Suprapubic skin (tissue), 4 donors: ENCODE measurements around the gene OSCP1. TPM values are rescaled to one million over a fixed set of nuclear protein-coding genes. Genes with fewer than 3 reads are reported as not detected.
A peak's percentile ranks its signal among the peaks of the same experiment; 100 is the strongest.

Source experiments
- DNase-seq, 2 donors: peaks; one replicate each; pipeline ENCODE4 v3.0.0-alpha.2; 2019; ENCODE audit warnings: low spot score in 2 of 2
- H3K27ac ChIP-seq: fragments of 200-600 bp; sonication (generic); one replicate; pipeline ENCODE4 v1.5.1; 2019
- H3K27me3 ChIP-seq: fragments of 200-600 bp; sonication (generic); one replicate; pipeline ENCODE4 v1.5.1; 2019
- H3K36me3 ChIP-seq: fragments of 200-600 bp; sonication (generic); one replicate; pipeline ENCODE4 v1.5.1; 2019
- H3K4me1 ChIP-seq: fragments of 200-600 bp; sonication (generic); one replicate; pipeline ENCODE4 v1.5.1; 2019
- H3K4me3 ChIP-seq: fragments of 200-600 bp; sonication (generic); one replicate; pipeline ENCODE4 v1.5.1; 2019; ENCODE audit warnings: mild to moderate bottlenecking
- H3K9me3 ChIP-seq: fragments of 200-600 bp; sonication (generic); one replicate; pipeline ENCODE4 v1.5.1; 2019
- EP300 ChIP-seq: sonication (generic); formaldehyde crosslinking; IDR thresholded peaks from one replicate; pipeline ENCODE4 v1.6.1; 2017; ENCODE audit warnings: antibody characterized with exemption
- POLR2A ChIP-seq, 2 donors: fragments of 450-650 bp; IDR thresholded peaks; one replicate each; pipeline ENCODE4 v1.6.1; 2017; ENCODE audit warnings: antibody characterized with exemption in 2 of 2, mild to moderate bottlenecking in 2 of 2, moderate library complexity in 2 of 2
- POLR2AphosphoS5 ChIP-seq, 3 donors: sonication (generic); formaldehyde crosslinking; IDR thresholded peaks; one replicate each; pipeline ENCODE4 v1.6.1; 2017; ENCODE audit warnings: antibody characterized with exemption in 3 of 3
- WGBS: methylation state at CpG from one replicate; pipeline ENCODE4 v1.1.5; 2018; 5-methylcytosine and 5-hydroxymethylcytosine counted together
- total RNA-seq, 4 donors: library from RNA; depleted of rRNA; stranded (reverse); fragments of >200 nt; gene quantifications; one replicate each; pipeline ENCODE4 v1.1.0, GENCODE V29; 2016
- TF ChIP-seq, protein P1 (sequence below), 2 donors: fragments of 200-600 bp in 1 of 2; fragments of 450-650 bp in 1 of 2; sonication (generic) in 1 of 2; IDR thresholded peaks; one replicate each; pipeline ENCODE4 v1.5.1; 2016 to 2019; ENCODE audit warnings: antibody characterized with exemption in 2 of 2, mild to moderate bottlenecking in 1 of 2, moderate library complexity in 1 of 2

Gene OSCP1
- total RNA-seq, 4 donors from 2014 or later: 3.8 to 15.4 (median 7.9) TPM

DNA sequence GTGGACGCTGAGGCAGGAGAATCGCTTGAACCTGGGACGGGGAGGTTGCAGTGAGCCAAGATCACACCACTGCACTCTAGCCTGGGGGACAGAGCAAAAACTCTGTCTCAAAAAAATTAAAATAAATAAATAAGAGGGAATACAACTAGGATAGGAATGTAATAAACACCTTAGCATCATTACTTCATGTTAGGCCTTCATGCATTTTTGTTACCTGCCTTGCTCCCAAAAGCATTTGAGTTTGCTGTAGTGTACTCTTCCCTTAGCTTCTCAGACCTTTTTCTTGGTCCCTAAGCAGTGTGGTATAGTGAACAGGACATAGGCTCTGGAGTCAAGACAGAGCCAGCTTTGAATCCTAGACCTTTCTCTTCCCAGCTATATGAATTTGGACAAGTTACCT is 2.8 kb upstream of the OSCP1 start:
- H3K36me3 ChIP-seq: peaks cover 30% of the 10 kb centered on the region
- no peaks in the 10 kb centered on the region for H3K9me3 ChIP-seq
- TF ChIP-seq EP300 (no peak), POLR2AphosphoS5 (IDR thresholded peaks at IDR 0.05) (no peak), POLR2A (IDR thresholded peaks at IDR 0.05) (no peak)
- TF ChIP-seq, protein P1, sequence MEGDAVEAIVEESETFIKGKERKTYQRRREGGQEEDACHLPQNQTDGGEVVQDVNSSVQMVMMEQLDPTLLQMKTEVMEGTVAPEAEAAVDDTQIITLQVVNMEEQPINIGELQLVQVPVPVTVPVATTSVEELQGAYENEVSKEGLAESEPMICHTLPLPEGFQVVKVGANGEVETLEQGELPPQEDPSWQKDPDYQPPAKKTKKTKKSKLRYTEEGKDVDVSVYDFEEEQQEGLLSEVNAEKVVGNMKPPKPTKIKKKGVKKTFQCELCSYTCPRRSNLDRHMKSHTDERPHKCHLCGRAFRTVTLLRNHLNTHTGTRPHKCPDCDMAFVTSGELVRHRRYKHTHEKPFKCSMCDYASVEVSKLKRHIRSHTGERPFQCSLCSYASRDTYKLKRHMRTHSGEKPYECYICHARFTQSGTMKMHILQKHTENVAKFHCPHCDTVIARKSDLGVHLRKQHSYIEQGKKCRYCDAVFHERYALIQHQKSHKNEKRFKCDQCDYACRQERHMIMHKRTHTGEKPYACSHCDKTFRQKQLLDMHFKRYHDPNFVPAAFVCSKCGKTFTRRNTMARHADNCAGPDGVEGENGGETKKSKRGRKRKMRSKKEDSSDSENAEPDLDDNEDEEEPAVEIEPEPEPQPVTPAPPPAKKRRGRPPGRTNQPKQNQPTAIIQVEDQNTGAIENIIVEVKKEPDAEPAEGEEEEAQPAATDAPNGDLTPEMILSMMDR (IDR thresholded peaks at IDR 0.05): no peak
- peaks cover 27% of the 10 kb centered on the region for H3K4me1 ChIP-seq
- DNase-seq: no peak
- H3K27ac ChIP-seq: no peak overlapping the region
- 89% methylated on average over 3 of the region's 3 CpGs for WGBS
- H3K4me3 ChIP-seq: no peak overlapping the region
- H3K27me3 ChIP-seq: no peaks in the 10 kb centered on the region

DNA sequence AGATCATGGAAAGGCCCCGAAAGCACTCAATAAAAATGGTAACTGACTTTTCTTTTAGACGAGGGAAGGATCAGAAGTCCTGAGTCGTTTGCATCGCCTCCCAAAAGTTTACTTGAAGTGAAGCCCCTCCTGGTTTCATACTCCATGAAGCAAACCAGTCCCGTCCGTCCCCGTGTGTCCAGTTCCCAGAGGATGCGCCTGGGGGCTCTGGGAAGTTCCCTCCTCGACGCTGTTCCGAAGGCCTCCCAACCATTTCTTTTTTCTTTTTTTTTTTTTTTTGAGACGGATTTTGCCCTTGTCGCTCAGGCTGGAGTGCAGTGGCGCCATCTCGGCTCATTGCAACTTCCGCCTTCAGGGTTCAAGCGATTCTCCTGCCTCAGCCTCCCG is 661 bp upstream of the OSCP1 start:
- TF ChIP-seq, protein P1 (IDR thresholded peaks at IDR 0.05): no peak
- TF ChIP-seq EP300 (no peak), POLR2AphosphoS5 (IDR thresholded peaks at IDR 0.05) (no peak), POLR2A (IDR thresholded peaks at IDR 0.05) (no peak)

DNA sequence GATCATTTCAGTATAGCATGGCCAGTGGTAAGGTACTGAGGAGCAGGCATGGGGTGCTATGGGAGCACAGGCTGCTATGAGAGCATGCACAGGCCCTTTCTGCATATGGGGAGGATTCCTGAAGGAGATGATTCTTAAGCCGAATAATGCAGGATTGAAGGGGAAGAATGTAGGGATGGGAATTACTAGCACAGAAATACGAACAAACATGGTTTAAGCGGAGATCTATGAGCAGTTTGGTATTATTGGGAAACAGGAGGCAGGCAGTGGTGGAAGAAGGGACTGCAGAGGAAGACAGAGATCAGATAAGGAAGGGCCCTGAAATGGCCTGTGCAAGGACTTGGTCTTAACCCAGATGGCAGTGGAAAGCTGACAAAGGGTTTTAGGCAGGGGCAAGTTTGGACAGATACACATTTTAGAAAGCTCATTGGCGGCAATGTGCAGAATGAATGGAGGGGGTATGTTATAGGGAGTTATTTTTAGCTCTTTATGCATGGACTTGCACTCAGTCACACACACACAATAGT is 1.7 kb downstream of the OSCP1 start:
- no peak for DNase-seq
- 52% methylated on average over 4 of the region's 4 CpGs for WGBS
- H3K9me3 ChIP-seq: no peaks in the 10 kb centered on the region
- H3K4me3 ChIP-seq: no peak overlapping the region
- no peak for TF ChIP-seq POLR2A (IDR thresholded peaks at IDR 0.05)
- TF ChIP-seq EP300: no peak
- TF ChIP-seq, protein P1 (IDR thresholded peaks at IDR 0.05): no peak
- no peak for TF ChIP-seq POLR2AphosphoS5 (IDR thresholded peaks at IDR 0.05)
- H3K27ac ChIP-seq: no peak overlapping the region
- H3K27me3 ChIP-seq: no peaks in the 10 kb centered on the region
- peaks cover 27% of the 10 kb centered on the region for H3K4me1 ChIP-seq
- no peaks in the 10 kb centered on the region for H3K36me3 ChIP-seq

More for the DNA sequence above, 661 bp upstream of the OSCP1 start:
- Histone ChIP-seq H3K27ac (peak overlapping the region; percentile 93), H3K36me3 (peaks cover 17% of the 10 kb centered on the region), H3K4me1 (peaks cover 27% of the 10 kb centered on the region), H3K27me3 (no peaks in the 10 kb centered on the region), H3K9me3 (no peaks in the 10 kb centered on the region), H3K4me3 (peak overlapping the region; percentile 59)
- WGBS: 18% methylated on average over 18 of the region's 18 CpGs
- no peak for DNase-seq

DNA sequence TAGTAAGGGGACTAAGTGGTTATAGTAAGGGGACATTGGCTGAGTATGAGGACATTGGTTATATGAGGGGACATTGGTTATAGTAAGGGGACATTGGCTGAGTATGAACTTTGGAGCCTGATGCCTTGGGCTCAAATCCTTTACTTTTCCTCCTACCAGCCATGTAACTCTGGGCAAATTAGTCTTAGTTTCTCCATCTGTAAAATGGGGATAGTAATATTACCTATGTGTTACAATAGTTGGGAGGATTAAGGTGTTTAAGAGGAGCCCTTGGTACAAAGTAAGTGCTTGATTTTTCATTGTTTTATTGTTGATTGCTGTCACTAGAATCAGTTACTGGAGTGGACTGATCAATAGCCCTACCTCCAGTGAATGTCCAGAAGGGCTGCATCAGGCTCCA is 2.8 kb downstream of the OSCP1 start:
- Histone ChIP-seq H3K4me1 (peaks cover 27% of the 10 kb centered on the region), H3K4me3 (no peak overlapping the region), H3K27ac (no peak overlapping the region), H3K36me3 (no peaks in the 10 kb centered on the region), H3K9me3 (no peaks in the 10 kb centered on the region), H3K27me3 (no peaks in the 10 kb centered on the region)
- no peak for DNase-seq
- TF ChIP-seq POLR2A (IDR thresholded peaks at IDR 0.05): no peak
- no peak for TF ChIP-seq POLR2AphosphoS5 (IDR thresholded peaks at IDR 0.05)
- TF ChIP-seq, protein P1 (IDR thresholded peaks at IDR 0.05): no peak
- TF ChIP-seq EP300: no peak

DNA sequence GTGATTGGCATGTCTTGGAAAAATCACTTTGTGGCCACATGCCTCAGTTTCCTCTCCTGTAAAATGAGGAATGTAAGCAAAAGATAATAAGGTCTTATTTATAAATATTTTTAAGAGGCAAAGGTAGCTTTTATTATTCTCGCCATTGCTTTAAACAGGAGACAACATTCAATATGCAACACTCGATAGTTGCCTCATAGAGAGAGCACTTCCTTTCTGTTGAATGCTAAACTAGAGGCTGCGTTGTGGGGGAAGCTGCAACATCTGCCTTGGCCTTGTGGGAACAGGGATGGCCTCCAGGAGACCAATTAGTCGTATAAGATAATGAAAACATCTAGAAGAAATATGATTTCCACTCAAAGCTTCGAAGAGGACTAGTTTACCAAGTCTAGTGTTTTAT is 3.5 kb downstream of the OSCP1 start:
- TF ChIP-seq EP300: no peak
- no peak for TF ChIP-seq POLR2AphosphoS5 (IDR thresholded peaks at IDR 0.05)
- TF ChIP-seq, protein P1 (IDR thresholded peaks at IDR 0.05): no peak
- TF ChIP-seq POLR2A (IDR thresholded peaks at IDR 0.05): no peak
- H3K4me1 ChIP-seq: peaks cover 27% of the 10 kb centered on the region
- no peak overlapping the region for H3K4me3 ChIP-seq
- no peak overlapping the region for H3K27ac ChIP-seq
- H3K9me3 ChIP-seq: no peaks in the 10 kb centered on the region
- no peaks in the 10 kb centered on the region for H3K27me3 ChIP-seq
- H3K36me3 ChIP-seq: no peaks in the 10 kb centered on the region
- no peak for DNase-seq
- WGBS: 60% methylated on average over 5 of the region's 5 CpGs
